Right lobe of liver (tissue), 4 donors: ENCODE measurements around the gene CACNA1D.

ENCODE experiments used
- CTCF ChIP-seq, 4 donors: fragments of 200-600 bp in 3 of 4; fragments of 450-650 bp in 1 of 4; IDR thresholded peaks; one replicate each; pipeline versions ENCODE4 v1.5.1 to v1.8.0; 2016 to 2022; ENCODE audit warnings: antibody characterized with exemption in 4 of 4, mild to moderate bottlenecking in 2 of 4
- POLR2A ChIP-seq: fragments of 450-650 bp; IDR thresholded peaks from one replicate; pipeline ENCODE4 v1.6.1; 2017; ENCODE audit warnings: antibody characterized with exemption, mild to moderate bottlenecking
- donor health status: DM: no; HTN: no; CAD: no.
- donor health status: DM: no; HTN: no; CAD: no.
- donor health status: DM: no; HTN: yes; CAD: no.

DNA sequence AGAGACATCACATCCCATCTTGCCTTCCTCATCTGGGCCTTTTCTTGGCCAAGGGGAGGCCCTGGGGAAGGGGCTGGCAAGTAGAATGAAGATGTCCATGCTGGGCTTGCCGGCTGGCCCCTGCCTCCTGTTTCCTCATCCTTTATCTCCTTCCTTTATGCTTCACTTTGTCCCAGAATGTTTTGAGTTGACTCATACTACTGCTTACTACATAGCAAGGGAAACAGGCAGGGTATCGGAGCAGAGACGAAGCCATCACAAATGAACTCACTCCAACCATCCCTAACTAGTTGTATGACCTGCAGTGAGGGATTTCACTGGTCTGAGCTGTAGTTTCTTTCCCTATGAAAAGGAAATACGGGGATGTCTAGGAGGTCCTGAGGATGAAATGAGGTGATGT lies 285.8 kb downstream of the CACNA1D start:
- TF ChIP-seq CTCF (IDR thresholded peaks at IDR 0.05) (no peak), POLR2A (no peak)
